PC-9 (cell line): ENCODE results near the gene NDE1.

Source experiments
- CTCF ChIP-seq: fragments of 200-600 bp; sonication (generic); conservative IDR thresholded peaks from 2 replicates; pipeline ENCODE4 v1.6.1; 2017; ENCODE audit warnings: mixed run types, antibody characterized with exemption, mild to moderate bottlenecking, moderate library complexity
- EZH2 ChIP-seq: fragments of 200-600 bp; sonication (generic); IDR thresholded peaks from 2 replicates; pipeline ENCODE4 v1.8.0; 2017; ENCODE audit warnings: antibody characterized with exemption, low read depth

GRCh38 chr16:15674571-15674970, 24.5 kb downstream of the NDE1 start:
- TF ChIP-seq CTCF = no peak
- TF ChIP-seq EZH2 = no peak
